ENCODE results near the gene VSTM2L.

VSTM2L gene

DNA sequence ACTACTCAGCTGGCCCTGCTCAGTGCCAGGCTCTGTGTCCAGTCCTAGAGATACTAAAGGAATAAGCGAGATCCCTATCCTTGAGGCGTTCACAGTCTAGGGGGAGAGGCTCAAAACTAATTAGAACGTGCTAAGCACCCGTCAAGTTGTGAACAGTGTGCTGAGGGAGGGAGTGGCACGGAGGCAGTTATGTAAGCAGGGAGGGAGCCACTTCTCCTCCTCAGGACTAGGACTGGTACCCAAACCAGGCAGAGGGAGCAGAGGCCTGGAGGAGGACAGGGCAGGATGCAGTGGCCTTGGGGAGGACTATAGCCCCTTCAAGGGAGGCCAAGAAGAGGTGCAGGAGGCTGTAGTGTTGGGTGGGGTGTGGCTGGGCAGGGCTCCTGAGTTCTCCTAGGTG lies 39.6 kb upstream of the VSTM2L start:
- no peak for TF ChIP-seq EP300 (IDR thresholded peaks at IDR 0.05; ENCODE audit: borderline replicate concordance)
- no peak for TF ChIP-seq TEAD4 (IDR thresholded peaks at IDR 0.05)
- TF ChIP-seq, protein P1, sequence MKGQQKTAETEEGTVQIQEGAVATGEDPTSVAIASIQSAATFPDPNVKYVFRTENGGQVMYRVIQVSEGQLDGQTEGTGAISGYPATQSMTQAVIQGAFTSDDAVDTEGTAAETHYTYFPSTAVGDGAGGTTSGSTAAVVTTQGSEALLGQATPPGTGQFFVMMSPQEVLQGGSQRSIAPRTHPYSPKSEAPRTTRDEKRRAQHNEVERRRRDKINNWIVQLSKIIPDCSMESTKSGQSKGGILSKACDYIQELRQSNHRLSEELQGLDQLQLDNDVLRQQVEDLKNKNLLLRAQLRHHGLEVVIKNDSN (IDR thresholded peaks at IDR 0.05), result no peak
- no peak for TF ChIP-seq CREB1 (IDR thresholded peaks at IDR 0.05; ENCODE audit: low read depth)
- TF ChIP-seq YY1 (IDR thresholded peaks at IDR 0.05; ENCODE audit: low read depth), result no peak
- TF ChIP-seq NFIC (IDR thresholded peaks at IDR 0.05), result no peak
- TF ChIP-seq TAF1 (IDR thresholded peaks at IDR 0.05; ENCODE audit: low read depth), result no peak

DNA sequence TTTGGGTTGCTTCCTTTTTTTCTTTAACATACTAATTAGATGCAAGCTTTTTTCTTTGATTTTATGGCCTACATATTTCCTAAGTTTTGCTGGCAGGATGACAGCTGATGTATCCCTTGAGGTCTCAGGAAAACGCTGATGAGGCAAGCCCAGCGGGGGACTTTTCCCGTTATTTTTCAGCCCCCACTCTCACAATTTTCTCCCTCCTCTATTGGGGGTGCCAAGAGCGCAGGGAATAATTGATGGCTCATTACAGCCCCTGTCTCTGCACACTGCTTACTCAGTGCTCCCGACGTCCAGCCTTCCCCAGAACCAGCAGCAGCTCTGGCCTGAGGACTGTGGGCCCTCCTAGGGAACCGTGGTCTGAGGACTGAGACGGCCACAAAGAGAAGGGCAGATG lies 38.6 kb upstream of the VSTM2L start:
- no peak for TF ChIP-seq TAF1 (IDR thresholded peaks at IDR 0.05; ENCODE audit: low read depth)
- no peak for TF ChIP-seq TCF12 (IDR thresholded peaks at IDR 0.05; ENCODE audit: low read depth)
- TF ChIP-seq, protein P2, sequence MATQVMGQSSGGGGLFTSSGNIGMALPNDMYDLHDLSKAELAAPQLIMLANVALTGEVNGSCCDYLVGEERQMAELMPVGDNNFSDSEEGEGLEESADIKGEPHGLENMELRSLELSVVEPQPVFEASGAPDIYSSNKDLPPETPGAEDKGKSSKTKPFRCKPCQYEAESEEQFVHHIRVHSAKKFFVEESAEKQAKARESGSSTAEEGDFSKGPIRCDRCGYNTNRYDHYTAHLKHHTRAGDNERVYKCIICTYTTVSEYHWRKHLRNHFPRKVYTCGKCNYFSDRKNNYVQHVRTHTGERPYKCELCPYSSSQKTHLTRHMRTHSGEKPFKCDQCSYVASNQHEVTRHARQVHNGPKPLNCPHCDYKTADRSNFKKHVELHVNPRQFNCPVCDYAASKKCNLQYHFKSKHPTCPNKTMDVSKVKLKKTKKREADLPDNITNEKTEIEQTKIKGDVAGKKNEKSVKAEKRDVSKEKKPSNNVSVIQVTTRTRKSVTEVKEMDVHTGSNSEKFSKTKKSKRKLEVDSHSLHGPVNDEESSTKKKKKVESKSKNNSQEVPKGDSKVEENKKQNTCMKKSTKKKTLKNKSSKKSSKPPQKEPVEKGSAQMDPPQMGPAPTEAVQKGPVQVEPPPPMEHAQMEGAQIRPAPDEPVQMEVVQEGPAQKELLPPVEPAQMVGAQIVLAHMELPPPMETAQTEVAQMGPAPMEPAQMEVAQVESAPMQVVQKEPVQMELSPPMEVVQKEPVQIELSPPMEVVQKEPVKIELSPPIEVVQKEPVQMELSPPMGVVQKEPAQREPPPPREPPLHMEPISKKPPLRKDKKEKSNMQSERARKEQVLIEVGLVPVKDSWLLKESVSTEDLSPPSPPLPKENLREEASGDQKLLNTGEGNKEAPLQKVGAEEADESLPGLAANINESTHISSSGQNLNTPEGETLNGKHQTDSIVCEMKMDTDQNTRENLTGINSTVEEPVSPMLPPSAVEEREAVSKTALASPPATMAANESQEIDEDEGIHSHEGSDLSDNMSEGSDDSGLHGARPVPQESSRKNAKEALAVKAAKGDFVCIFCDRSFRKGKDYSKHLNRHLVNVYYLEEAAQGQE (IDR thresholded peaks at IDR 0.05; ENCODE audit: low read depth), result no peak
- no peak for TF ChIP-seq NFIC (IDR thresholded peaks at IDR 0.05)
- no peak for TF ChIP-seq EGR1 (IDR thresholded peaks at IDR 0.05)
- TF ChIP-seq, protein P3, sequence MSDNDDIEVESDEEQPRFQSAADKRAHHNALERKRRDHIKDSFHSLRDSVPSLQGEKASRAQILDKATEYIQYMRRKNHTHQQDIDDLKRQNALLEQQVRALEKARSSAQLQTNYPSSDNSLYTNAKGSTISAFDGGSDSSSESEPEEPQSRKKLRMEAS (IDR thresholded peaks at IDR 0.05), result no peak
- TF ChIP-seq FOXM1 (IDR thresholded peaks at IDR 0.05; ENCODE audit: borderline replicate concordance, low read depth), result no peak
- no peak for TF ChIP-seq YY1 (IDR thresholded peaks at IDR 0.05; ENCODE audit: low read depth)
- no peak for TF ChIP-seq TEAD4 (IDR thresholded peaks at IDR 0.05)
- TF ChIP-seq, protein P1 (IDR thresholded peaks at IDR 0.05), result no peak
- no peak for TF ChIP-seq CREB1 (IDR thresholded peaks at IDR 0.05; ENCODE audit: low read depth)

DNA sequence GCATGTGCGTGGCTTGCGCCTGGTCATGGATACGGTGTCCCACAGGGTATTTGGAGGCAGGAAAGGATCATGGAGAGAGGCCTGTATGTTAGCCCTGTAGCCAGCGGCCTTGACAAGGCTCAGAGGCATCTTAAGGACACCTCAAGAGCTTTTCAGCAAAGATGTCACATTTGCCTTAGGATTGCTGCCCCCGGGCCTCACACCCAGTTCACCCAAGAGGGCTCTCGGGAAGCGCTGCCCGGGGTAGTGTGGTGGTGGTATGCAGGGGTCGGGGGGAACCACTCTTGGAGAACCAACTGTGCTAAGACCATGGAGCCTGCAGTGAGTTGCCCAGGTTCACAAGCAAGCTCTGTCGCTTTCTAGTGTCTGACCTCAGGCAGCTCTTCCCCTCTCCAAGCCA lies 36.9 kb upstream of the VSTM2L start:
- no peak for TF ChIP-seq TEAD4 (IDR thresholded peaks at IDR 0.05)
- TF ChIP-seq TAF1 (IDR thresholded peaks at IDR 0.05; ENCODE audit: low read depth), result no peak
- TF ChIP-seq, protein P3 (IDR thresholded peaks at IDR 0.05), result no peak
- TF ChIP-seq, protein P1 (IDR thresholded peaks at IDR 0.05), result no peak
- TF ChIP-seq CEBPB (IDR thresholded peaks at IDR 0.05), result no peak
- no peak for TF ChIP-seq FOXM1 (IDR thresholded peaks at IDR 0.05; ENCODE audit: borderline replicate concordance, low read depth)
- TF ChIP-seq EGR1 (IDR thresholded peaks at IDR 0.05), result no peak
- TF ChIP-seq TCF12 (IDR thresholded peaks at IDR 0.05; ENCODE audit: low read depth), result no peak
- no peak for TF ChIP-seq ZBTB7A (IDR thresholded peaks at IDR 0.05; ENCODE audit: low read depth)

DNA sequence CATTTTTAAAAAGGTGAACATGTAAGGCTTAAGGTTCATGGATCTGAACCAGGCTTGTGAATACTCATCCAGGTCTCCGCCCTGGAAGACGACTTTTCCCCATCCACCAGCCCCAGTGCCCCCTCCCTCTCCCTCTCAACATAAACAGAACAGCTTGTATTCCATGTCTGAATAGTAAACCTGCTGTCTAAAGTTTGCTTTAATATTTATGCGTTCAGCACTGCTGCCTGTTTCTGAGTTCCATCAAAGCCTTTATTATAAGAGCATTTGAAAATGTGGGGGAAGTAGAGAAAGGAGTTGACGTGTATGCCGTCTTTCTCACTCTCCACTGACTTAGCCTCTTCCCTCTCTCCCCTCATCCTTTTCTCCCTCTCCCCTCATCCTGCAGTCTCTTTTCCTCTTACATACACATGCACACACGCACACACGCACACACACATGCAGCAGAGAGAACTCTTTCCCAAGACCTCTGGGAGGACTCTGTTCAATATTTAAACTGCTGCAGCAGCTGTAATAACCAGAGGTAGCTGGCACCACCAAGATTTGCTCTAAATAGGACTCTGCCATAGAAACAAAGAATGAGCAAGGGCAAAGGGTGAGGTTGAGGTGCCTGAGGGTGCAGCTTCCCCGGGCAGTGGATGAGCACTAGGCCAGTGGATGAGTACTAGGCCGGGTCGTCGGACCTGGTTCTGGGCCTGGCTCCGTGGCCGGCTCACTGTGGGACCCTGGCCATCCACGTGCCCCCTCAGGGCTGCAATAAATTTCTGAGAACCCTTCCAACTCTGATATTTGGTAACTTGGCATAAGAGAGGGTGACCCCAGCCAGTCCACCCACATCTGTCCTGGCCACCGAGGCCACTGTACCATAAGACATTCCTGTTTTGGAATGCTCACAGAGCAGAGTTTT lies 35.4 kb upstream of the VSTM2L start:
- no peak for TF ChIP-seq TEAD4 (IDR thresholded peaks at IDR 0.05)

DNA sequence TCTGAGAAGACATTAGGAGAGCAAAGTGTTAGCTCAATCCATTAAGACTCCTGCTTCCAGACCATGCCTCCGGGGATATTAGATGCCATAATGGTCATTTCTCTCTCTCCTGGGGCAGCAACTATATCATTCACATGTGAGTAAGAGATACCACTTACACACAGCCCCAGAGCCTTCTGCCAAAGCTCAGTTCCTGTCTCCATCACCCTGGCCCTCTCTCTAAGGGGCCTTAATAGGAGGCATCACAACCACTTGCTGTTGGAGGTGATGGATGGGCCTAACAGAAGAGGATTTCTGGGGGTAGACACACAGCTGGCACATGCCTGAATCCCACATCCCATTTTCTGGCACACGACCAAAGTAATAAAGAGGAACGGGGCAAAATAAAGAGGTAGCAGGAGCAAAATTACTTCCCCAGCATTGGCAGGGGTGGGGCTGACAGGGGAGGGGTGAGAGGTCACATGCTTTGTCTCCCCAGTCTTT lies 34.0 kb upstream of the VSTM2L start:
- TF ChIP-seq NFIC (IDR thresholded peaks at IDR 0.05) (no peak), YY1 (IDR thresholded peaks at IDR 0.05; ENCODE audit: low read depth) (no peak), CREB1 (IDR thresholded peaks at IDR 0.05; ENCODE audit: low read depth) (no peak), RAD21 (IDR thresholded peaks at IDR 0.05; ENCODE audit: low read depth) (no peak), ZBTB7A (IDR thresholded peaks at IDR 0.05; ENCODE audit: low read depth) (no peak), FOXM1 (IDR thresholded peaks at IDR 0.05; ENCODE audit: borderline replicate concordance, low read depth) (no peak), EP300 (IDR thresholded peaks at IDR 0.05; ENCODE audit: borderline replicate concordance) (no peak), TCF12 (IDR thresholded peaks at IDR 0.05; ENCODE audit: low read depth) (no peak), EGR1 (IDR thresholded peaks at IDR 0.05) (no peak), TEAD4 (IDR thresholded peaks at IDR 0.05) (no peak), CEBPB (IDR thresholded peaks at IDR 0.05) (no peak)
- TF ChIP-seq, protein P3 (IDR thresholded peaks at IDR 0.05), result no peak

DNA sequence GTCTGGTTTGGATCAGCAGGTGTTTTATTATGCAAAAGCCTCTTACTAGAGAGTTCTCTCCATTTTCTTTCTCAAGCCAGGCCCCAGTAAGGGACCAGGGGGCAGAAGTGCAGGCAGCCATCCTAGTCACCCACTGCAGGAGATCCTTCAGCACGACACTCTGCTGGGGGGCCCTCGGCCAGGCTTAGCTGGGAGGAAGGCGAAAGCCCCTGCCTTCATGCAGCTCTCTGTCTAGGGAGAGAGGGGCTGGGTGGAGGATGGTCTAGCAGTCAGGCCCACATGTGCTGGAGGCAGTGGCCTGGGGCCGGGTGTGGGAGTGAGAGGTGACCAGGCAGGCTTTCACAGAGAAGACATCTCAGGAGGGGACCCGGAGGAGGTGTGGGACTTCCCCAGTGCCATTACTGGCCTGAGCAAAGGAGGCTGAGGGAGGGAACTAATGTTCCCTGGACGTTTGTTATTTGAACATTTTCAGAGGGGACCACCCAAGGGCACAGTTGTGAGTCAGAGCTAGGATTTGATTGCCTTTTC lies 33.5 kb upstream of the VSTM2L start:
- TF ChIP-seq CEBPB (IDR thresholded peaks at IDR 0.05), result no peak
- TF ChIP-seq YY1 (IDR thresholded peaks at IDR 0.05; ENCODE audit: low read depth), result no peak

DNA sequence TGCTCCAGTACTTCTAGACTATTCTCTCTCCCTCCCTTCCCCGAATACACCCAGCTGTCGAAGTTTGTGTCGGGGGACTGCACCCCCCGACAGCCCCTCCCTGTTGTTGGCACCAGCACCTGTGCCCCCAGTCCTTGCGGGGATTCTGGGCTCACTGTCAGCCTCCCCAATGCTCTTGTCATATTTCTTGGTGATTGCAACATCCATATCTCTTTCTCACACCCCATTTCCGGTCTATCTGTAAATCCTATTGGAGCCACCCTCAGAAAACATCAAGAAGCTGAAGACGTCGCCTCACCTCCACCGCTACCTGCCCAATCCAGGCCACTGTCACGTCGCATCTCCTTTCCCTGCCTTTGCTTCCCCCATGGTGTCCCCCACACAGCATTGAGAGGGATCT lies 32.6 kb upstream of the VSTM2L start:
- TF ChIP-seq TEAD4 (IDR thresholded peaks at IDR 0.05), result no peak
- no peak for TF ChIP-seq TCF12 (IDR thresholded peaks at IDR 0.05; ENCODE audit: low read depth)
- TF ChIP-seq FOXM1 (IDR thresholded peaks at IDR 0.05; ENCODE audit: borderline replicate concordance, low read depth), result no peak
- TF ChIP-seq CREB1 (IDR thresholded peaks at IDR 0.05; ENCODE audit: low read depth), result no peak

Measured in Ishikawa (cell line).